GM19035 (cell line): ENCODE measurements around the gene LRFN2.

Experiments
- ATAC-seq: cut with Tn5 transposase; IDR thresholded peaks from one replicate; pipeline ENCODE4 v1.9.1; 2021; ENCODE audit not compliant: unreplicated experiment

LRFN2 gene

DNA sequence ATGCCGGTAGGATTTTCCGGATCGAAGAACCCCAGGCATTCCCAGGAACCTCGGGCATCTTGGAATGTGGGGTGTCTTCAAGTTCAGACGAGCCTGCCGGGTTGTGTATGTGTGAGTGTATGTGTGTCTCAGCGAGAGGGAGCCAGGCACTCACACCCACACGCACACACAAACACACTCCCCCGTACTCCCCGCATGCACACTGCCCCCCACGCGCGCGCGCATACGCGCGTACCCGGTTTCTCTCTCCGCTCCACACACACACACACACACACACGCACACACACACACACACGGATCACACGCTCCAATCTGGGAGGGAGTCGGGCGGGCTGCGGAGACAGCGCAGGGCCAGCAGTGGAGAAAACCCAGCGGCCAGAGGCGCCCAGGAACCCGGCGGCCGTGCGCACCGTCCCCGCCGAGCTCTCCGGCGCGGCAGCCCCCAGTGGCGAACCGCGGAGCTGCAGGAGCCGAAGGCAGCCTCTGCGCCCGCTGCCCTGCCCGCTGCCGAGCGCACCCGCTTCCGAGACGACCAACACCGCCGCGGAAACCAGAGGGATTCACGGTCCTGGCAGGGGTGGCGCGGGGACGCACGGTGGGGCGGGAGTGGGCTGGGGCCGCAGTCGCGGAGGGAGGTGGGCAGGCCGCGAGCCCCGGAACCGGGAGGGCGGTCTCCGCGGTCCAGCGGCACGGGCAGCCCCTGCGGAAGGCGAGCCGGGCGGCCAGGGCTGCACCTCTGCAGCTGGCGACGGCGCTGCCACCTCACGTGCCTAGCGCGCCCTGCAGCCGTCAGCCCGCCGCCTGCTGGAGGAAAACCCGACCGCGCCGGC is at the start of gene LRFN2:
LRFN2 (minus strand) TSS at position 125 of the 830 bp plus-strand sequence.
- peak; percentile 79 for ATAC-seq

DNA sequence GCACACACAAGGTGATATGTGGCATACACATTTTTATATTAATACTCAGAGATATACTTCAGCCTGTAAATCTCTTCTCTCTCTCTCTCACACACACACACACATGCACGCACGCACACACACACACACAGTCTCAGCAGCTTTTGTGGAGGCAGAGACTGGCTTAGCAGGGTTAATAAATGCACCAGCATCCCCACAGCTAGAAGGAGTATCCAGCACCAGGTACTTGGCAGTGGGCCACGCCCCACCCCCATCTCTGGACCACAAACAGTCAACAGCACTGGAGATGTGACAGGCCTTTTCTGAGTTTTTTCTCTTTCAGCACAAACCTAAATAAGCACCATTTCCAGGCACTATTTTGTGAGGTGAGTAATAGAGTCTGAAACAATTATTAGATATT is 47.3 kb upstream of the LRFN2 start:
- no peak for ATAC-seq

DNA sequence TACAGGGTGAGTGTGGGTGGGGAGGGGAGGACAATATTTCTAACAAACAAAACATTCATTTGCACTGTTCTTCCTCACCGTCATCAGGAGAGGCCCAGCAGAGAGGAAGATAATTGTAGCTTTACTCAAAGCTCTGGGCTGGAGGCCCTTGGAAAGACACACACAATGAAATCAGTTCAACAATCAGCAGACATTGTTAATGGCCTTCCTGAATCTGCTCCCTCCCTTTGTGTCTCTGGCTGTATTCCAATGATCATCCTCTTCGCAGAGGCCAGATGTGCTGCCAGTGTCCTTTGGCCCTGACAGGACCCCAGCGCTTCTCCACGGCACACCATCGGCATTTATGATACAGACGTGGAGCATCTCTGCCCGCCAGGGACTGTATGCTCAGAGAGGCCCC is 44.6 kb upstream of the LRFN2 start:
- ATAC-seq = no peak

DNA sequence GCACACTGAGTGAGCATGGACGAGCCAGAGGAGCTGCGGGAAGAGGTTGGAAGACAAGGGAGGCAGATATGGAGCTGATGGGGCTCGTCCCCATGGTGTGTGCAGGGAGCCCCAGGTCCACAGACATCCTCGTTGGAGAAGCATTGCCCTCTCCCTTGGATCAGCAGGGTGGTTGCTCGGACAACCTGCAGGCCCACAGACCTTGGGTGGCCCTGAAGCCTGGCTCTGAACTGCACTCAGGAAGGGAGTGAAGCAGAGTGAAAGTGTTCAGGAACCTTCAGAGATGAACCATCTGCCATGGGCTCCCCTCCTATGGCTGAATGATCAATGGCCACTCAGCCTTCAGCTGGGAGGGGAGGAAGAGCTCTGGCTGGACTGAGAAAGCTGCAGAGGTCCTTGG is 43.3 kb upstream of the LRFN2 start:
- ATAC-seq = no peak

DNA sequence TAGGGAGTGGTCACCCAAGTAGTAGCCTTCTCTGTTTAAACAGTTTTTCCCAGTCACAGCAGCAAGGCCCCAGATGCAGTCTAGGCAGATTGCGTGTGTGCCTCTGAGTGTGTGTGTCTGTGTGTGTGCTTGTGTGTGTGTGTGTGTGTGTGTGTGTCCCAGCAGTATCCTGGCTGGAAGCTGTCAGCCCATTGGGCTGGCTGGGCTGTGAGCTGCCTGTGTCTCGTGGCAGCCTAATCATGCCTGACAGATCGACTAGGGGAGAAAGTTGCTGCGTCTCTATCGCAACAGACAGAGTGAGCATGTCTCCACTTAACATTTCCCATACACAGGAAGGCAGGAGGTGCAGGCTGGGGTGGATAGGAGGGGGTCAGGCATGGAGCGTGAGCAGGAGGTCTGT is 42.9 kb upstream of the LRFN2 start:
- no peak for ATAC-seq

DNA sequence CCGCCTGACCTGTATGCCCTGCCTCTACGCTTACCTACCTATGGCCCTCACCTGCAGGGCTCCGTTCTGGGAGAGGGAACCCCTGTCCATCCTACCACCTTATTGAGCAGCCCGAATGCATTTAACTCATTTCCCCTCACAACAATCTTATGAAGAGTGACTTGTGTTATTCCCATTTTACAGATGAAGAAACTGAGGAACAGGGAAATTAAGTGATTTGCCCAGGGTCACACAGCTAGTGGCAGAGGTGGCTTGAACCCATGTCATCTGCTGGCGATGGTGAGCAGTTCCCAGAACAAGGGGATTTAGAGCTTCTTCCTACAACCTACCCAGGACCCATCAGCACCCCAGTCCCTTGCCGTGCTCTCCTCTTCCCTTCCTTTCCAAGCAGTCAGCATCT is 42.3 kb upstream of the LRFN2 start:
- ATAC-seq = no peak

DNA sequence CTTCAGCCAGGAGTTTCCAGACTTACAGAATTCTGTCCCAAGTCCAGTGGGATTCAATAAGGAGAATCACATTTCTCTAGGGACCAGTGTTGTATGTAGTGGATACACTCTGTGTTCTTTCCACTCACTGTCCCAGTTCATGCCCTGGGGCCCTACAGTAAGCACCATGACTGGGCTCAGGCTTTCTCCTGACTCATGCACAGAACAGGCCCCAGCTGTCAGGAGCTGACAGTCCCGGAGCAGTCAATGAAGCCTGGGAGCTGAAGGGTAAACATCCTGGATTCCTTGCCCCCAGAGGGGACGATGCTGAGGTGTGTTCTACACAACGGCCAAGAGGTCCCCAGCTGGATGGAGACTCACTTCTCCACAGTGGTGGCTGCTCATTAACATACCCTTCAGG is 40.2 kb upstream of the LRFN2 start:
- no peak for ATAC-seq

DNA sequence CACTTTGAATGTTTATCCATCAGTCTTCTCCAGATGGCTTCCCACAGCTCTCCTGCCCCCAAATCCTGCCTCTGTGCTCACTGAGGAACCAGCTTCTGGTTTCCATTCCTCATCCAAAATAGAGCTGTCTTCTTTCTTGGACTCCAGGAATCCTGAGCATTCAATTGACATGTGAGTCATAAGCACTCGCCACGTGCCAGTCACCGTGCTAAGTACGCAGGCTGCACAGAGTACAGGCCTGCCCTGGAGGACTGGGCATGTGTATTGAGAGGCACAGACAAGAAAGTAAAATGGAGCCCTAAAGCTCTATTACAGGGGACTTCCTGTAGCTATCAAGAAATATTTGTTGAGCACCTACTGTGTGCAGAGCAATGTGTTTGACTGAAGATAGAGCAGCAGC is 39.7 kb upstream of the LRFN2 start:
- no peak for ATAC-seq

DNA sequence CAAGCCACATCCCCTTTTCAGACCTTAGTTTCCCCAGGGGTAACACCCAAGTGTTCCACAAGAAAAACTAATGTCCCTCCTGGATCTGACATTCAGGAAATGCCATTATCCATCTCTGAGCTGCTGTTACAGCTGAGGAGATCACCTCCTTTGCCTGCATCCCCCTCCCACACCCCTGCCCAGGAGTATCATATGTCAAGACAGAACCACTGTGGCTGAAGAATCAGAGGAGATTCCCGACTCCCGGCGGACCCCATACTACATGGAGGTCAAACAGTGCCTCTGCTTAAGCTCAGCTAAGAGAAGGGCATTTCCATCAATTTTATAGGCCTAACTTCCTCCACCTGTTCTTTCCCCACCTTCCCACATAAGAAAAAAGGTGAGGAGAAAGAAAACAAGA is 36.8 kb upstream of the LRFN2 start:
- ATAC-seq = no peak

DNA sequence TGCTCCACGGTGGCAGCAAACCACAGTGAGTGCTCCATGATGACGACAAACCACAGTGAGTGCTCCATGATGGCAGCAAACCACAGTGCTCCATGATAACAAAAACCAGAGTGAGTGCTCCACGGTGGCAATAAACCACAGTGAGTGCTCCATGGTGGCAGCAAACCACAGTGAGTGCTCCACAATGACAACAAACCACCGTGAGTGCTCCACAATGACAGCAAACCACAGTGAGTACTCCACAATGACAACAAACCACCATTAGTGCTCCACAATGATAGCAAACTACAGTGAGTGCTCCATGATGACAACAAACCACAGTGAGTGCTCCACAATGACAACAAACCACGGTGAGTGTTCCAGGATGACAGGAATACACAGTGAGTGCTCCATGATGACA is 36.0 kb upstream of the LRFN2 start:
- no peak for ATAC-seq

DNA sequence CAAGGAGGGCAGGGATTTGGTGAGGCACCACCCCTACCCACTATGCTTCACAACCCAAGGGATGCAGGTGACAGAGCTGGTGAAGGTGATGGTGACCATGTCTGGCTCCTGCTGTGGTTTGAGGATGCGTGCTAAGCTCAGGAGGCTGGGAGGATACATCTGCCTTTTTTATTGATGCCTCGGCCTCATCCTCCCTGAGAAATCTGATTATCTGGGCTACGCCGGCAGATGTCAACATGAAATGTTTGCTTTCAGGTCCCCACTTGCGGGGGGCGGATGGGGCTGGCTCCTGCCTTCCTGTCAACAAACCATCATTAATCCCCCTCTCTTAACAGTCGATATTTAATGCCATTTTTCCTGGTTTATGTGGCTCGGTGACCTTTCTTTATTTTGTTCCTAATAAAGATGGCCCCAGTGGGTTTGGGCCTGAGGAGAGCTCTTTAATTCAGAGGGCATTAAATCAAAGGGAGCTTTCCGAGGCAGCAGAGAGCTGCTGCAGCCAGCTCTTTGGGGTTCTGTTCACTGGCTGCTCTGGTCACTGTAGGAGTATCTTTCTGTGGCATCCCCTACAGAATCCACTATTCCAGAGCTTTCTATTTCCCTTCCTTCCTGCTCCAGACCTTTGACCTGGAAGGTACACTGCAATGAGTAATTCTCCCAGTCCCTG is 33.5 kb upstream of the LRFN2 start:
- ATAC-seq = no peak

DNA sequence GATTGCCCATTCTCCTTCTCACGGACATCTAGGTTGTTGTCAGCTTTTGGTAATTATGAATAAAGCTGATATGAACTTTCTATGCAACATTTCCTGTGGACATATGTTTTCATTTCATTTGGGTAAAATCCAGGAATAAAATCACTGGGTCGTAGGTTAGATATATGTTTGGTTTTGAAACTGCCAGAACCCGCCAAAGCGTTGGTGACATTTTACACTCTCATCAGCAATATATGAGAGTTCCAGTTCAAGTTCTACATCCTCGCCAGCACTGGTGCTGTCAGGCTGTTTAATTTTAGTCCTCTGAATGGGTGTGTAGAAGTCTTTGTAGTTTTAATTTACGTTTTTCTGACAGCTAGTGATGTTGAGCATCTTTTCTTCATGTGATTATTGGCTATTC is 27.5 kb upstream of the LRFN2 start:
- ATAC-seq = no peak

DNA sequence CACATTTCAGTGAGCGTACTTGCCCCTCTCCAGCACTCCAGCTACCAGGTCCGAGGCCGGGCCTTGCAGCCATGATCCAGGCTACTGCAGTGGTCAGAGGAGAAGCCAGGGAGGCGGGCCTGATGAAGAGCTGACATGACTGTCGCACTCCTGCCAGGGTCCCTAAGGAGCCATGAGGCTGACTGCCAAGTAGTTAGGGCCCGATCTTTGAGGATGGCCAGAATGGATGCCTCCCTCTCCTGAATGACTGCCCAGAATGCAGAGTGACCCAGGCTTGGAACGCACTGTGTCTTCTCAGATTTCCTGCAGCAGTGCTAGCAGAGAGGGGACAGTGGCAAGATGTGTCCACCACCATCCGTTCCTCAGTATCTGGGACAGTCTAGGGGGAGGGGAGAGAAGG is 24.7 kb upstream of the LRFN2 start:
- ATAC-seq = no peak

DNA sequence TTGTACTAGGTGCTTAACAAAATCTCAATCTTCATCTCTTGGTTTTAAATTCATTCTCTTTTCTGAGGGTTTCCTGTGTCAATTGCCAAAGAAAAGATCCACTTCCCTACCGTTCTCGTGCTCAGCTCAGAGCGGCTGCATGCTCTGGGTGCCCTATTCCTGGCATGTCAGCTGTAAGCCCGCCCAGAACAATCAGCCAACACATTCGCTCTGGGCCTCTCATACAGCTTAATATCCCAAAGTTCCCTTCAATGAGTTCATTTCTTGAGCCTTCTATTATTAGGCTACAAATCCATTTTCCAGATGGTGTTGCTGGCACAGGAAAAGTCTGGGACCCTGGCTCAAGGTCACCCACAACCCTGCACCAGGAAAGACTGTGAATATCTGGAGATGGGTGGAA is 24.3 kb upstream of the LRFN2 start:
- ATAC-seq = no peak

DNA sequence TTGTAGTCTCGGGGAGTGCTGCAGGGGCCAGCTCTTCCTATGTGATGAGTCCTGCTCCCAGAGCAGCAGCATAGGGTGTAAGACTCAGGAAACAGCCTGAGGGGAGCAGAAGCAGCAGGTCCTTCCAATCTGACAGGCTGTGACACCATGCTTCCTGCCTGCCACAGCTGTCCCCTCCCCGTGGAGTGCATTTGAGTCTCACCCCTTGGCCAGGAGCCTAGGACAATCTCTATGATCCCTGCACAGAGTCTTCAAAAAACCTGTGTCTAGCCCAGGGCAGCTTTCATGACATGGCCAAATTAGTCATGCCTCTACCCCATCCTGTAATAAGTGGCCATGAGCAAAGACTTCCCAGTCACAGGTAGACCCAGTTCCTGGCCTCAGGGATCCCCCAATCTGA is 23.1 kb upstream of the LRFN2 start:
- no peak for ATAC-seq

DNA sequence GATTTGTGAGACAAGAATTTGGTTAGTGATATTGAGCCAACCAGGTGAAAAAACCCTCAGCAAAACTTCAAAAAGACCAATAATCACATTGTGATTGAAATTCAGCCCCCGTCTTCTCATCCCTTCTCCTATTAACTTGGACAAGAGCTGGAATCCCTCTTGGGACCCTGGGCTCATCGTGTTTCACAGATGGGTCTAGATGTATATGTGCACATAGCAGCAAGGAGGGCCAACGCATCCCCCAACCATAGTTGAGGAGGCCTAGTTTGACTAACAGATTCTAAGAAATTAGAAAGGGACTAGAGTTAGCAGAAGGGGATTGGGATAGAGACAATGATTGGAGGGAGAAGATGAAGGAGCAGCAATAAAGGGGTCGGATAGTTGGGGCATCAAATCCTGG is 19.8 kb upstream of the LRFN2 start:
- no peak for ATAC-seq

DNA sequence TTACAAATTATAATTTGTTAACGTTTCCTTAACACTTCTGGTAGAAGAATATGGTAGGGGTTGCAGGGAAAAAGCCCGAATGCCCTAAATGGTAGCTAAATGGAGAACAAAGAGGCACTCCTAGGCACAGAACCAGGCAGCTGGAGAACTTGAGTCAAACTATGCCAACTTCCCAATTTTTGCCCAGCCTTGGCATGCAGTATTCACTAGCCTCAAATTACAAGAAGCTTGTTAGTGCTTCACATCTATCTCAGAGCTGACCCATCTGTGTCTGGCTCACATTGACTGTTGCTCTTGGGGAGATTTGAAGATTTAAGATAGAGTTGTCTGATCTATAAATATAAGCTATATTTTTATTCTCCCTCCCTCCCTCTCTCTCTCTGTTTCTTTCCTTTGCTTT is 19.4 kb upstream of the LRFN2 start:
- no peak for ATAC-seq

DNA sequence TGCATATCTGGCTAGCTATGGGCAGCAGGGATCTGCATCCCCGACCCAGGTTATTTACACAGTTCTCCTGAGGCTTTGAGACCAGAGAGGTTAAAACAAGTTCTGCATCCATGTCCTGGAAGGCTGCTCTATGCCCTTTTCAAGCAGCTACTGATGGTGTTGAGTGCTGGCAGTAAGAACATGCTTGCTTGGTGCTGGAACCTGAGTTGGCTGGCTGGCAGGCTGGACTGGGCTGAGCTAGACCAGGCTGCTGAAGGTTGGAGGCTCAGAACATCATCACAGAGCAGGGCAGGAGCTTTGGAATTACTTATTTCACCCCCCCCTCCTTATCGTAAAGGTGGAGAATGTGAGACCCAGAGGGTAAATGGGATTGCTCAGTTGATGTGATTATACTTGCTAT is 16.9 kb upstream of the LRFN2 start:
- ATAC-seq = no peak

DNA sequence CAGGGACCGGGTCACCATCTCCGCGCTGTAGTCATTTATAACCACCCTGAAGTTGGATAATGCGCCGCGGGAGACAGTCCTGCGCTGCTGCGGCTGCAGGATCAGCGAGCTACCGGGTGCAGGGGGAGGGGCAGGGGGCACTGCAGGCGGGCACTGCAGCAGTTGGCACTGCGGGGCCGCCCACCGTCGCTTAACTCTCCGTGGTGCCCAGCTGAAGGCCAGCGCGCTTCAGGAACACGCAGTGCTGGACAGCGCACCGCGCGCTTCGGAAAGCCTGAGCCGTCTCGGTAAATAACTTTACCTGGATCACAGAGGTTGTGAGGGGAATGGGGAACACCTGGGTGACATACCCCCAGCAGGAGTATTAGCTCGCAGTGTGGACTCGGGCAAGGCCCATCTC is 12.4 kb upstream of the LRFN2 start:
- ATAC-seq = no peak

DNA sequence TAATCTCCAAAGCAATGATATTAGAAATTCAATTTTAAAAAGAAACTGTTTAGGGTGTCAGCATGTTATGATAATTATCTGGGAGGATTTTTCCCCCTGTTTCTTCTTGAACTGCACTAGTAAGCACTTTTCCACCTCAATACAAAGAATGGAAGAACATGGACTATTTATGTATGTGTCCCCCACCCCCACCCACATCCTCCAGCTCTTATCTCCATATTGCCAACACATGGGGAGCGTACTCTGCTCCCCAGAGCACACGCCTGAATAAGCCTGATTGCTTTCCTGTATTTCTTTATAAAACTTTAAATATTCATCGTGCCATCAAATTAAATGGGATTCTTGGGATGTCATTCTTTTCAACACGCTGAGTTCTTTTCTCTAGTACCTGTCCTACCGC is 11.4 kb upstream of the LRFN2 start:
- no peak for ATAC-seq

DNA sequence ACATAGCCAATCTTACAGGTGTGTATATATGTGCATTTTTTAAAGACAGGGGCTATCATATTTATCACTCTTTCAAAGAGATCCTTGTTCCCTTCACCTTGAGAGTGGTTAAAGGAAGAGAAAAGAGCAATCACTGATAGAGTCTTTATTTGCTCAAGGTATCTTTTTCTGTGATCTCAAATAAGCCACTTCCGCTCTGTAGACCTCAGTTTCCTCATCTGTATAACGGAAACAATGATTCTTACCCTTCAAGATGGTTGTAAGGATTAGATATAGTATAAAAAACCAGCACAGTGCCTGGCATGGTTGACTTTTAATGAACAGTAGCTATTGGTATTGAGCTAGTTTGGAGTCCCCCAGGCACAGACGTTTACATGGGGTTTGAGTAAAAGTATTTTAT is 10.1 kb upstream of the LRFN2 start:
- no peak for ATAC-seq

DNA sequence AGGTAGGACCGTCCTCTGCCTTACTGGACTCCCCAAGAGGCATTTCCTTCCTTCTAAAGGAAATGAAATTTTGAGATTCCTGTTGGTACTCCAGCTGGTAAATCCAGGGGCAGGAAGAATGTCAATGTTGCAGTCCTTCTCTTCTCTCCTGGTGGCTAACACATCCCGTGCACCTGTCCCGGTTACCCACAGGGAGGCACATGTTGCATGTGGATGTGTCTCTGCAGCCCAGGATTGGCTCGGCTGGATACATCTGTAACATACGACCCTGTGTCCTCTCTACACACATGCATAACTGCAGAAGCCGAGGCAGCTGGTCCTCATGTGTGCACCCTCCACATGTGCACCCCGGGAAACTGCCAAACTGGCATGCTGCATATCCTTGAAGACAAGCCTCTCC is 1.3 kb upstream of the LRFN2 start:
- no peak for ATAC-seq

DNA sequence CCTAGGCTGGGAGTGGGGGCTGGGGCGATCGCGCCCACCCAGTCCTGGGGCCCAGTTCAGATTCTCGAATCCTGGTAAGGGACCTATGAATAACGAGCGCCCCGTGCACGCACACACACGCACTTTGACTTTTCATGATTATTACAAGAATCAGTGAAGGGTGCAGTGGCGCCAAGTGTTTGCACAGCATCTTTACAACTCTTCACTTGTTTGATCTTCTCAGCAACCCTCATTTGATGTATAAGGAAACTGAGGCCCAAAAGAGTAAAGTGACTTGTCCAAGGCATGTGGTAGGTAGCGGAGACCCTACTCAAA is 863 bp upstream of the LRFN2 start:
- no peak for ATAC-seq
